Measurements from ENCODE around the gene DAB2IP.
"Not testable (repeated sequence)": the region's sequence is repeated elsewhere in the genome, so short reads cannot be mapped to it uniquely, and the experiment has no call there.

The DAB2IP gene

DNA sequence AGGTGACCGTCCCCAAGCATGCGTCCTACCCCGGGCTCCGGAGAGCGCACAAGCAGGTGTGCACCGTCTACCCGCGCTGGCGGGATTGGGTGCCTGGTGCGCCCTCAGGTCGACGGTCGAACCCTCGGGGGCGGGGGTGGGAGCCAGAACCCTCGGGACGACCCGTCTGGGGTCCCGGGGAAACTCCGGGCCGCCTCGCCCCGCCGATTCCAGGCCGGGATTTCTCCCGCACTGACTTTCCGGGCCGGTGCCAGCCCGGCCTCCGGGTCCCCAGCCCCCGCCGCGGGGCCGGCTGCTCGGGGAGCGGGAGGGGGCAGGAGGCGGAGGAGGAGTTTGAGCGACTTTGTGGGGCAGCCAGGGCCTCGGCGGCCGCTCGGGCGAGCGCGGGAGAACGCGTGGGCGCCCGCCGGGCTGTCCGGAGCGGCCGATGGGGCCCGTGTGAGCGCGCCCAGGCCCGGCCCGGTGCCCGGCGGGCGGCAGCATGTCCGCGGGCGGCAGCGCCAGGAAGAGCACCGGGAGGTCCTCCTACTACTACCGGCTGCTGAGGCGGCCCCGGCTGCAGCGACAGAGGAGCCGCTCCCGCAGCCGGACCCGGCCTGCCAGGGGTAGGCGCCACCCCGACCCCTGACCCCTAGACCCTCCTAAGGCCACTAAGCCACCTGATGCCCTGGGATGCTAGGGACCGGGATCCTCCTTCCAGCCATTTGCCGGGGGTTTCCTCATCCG, at the start of gene DAB2IP:
Gene DAB2IP (plus strand): TSS at position 340 of the 726 bp plus-strand sequence. CDS start 142 bp downstream, at position 482.
- no peak for DNase-seq (ENCODE audit: low read depth in 2 of 2, low spot score in 1 of 2)

GRCh38 chr9:121603028-121603427, 48.4 kb upstream of the DAB2IP start:
- no peak for DNase-seq (ENCODE audit: low read depth in 2 of 2, low spot score in 1 of 2)

GRCh38 chr9:121604242-121604641, 47.2 kb upstream of the DAB2IP start:
- DNase-seq (ENCODE audit: low read depth in 2 of 2, low spot score in 1 of 2): no peak

- no peak for DNase-seq (ENCODE audit: low read depth in 2 of 2, low spot score in 1 of 2)
Measured at GRCh38 chr9:121604654-121605053, 46.8 kb upstream of the DAB2IP start.

GRCh38 chr9:121607434-121608167, 43.8 kb upstream of the DAB2IP start:
- DNase-seq (ENCODE audit: low read depth in 2 of 2, low spot score in 1 of 2): no peak

DNA sequence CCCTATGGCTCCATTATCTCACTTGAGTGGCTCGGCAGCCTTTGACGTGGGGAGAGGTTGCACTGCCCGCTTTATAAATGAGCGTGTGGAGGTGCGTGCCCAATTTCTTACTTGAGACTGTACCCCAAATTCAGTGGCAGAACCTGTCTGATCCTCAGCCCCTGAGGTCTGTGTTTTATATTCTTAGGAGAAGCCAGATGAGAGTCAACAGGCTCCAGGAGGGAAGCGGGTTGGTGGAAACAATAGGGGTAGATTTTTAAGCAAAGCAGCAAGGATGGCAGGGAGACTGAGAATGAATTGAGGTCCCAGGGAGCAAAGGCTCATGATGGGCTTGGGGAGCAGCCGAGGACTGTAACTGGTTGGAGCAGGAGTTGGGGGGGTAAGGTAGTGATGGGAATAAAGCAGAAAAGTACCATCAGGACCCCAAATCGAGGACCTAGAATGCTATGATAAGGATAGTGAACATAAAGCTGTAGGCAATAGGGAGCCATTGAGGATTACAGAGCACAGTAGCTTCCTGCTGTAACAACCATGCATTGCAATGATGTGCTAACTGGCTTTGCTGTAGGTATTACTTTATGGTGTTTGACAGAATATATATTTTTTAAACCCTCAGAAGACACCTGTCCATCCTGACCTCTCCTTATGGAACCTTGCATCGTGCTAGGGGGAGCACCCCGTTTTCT, 43.1 kb upstream of the DAB2IP start:
- DNase-seq (ENCODE audit: low read depth in 2 of 2, low spot score in 1 of 2): no peak

GRCh38 chr9:121609822-121610637, 41.4 kb upstream of the DAB2IP start:
- DNase-seq (ENCODE audit: low read depth in 2 of 2, low spot score in 1 of 2): no peak

- DNase-seq (ENCODE audit: low read depth in 2 of 2, low spot score in 1 of 2): no peak
Measured at GRCh38 chr9:121610638-121610953, 40.8 kb upstream of the DAB2IP start.

- no peak for DNase-seq (ENCODE audit: low read depth in 2 of 2, low spot score in 1 of 2)
Measured at GRCh38 chr9:121612511-121612998, 38.9 kb upstream of the DAB2IP start.

DNA sequence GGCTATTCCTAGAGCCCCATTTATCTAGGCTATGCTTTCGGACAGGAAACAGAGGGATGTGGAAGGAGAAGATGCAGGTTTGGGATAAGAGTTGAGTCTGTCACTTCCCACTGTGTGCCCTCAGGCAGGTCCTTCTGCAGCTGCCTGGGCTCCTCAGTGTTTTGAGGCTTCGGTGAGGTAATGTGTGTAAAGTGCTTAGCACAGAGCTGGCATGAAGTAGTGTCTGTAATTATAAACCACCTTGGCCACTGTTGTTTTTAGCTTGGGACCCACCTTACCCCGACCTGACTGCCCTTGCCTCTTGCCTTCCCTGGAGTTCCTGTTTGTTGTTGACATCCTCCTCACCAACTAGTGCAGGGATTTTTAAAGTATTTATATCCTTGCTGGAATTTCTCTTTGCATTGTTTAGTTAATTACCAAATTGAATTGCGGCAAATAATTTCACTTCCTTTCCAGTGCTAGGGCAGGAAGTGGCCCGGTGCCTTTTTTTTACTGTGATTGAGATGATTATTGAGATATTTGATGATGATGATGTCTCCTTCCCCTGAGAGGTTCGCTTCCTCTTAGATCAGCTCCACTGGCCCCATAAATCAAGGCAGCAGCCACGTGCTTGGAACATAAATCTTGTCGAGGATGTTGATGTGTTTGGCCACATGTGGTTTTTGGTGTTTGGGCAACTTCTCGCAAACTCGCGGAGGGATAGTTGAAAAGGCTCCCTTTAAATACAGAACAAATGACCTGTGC, 38.3 kb upstream of the DAB2IP start:
- DNase-seq (ENCODE audit: low read depth in 2 of 2, low spot score in 1 of 2): no peak

DNA sequence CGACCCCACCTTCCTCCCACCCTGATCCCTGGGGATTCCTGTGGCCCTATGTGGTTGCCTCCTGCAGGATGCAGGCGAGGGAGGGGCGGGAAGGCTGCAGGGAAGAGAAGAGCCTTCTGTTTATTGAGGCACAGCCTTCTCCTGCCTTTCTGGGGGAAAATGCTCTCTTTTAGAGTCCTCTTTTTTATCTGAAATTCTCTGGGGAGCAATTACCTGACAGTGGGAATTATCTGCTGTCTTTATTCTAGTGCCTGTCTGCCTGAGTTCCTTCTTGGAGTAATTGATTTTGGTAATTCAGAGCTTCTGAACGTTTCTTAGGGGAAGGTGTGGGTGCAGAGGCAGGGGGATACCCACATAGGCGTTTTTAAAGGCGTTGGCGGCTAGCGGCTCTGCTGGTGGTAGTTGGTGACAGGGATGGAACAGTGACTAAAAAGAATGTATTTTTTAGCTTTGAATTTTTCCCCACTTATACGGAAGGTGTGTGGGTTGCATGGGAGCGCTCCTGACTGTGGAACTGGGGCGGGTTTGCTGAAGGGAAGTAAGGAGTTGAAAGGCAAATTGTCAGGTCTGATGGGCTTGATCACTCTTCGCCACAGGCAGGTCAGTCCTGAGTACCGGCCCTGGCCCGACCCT, 35.2 kb upstream of the DAB2IP start:
- no peak for DNase-seq (ENCODE audit: low read depth in 2 of 2, low spot score in 1 of 2)

DNA sequence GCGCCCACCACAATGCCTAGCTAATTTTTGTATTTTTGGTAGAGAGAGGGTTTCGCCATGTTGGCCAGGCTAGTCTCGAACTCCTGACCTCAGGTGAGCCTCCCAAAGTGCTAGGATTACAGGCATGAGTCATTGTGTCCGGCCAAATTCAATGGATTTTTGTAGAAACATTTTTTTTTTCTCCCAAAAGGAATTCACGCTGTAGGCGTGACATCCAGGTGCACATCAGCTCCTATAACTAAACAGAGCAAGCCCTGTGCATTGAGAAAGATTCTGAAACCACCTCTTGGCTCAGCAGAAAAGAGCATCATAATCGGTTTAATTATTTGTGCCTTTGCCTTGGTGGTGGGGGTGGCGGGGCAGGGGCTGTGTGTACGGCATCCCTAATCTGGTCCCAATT, 32.9 kb upstream of the DAB2IP start:
- DNase-seq (ENCODE audit: low read depth in 2 of 2, low spot score in 1 of 2): no peak

- not testable (repeated sequence) for DNase-seq (ENCODE audit: low read depth in 2 of 2, low spot score in 1 of 2)
Measured at GRCh38 chr9:121618910-121619309, 32.5 kb upstream of the DAB2IP start.

DNA sequence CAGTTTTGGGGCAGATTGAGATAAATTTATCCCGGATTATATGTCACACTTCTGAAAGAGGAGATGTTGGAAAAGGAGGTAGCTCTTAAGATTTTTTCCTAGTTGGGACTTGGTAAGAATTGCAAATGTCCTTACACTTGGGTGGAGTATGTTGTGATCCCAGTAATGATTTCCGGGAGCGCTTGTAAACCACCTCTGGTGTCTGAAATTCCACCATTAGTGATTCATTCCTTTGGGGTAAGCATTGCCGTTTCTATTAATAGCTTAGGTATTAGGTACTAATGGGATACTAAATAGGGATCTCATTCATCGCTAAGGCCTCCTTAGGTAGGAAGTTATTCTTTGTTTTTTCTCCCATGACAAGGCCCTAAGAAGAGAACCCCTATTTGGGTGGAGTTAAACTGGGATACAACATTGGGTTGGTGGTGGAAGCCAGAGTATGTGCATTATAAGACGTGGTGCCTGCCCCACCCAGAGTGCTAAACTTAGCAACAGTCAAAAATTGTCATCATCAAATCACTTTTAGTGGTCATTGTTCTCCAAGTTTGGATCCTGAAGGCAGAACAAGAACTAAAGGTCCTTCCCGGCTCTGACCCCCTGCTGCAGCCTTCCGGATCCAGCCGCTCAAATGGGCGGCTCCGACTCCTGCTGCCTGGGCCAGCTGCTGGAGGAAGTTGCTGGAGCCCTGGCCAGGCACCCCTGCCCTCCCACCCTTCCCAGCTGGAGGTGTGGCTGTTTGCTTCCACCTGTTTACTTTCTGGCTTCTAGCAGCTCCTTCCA, 31.7 kb upstream of the DAB2IP start:
- no peak for DNase-seq (ENCODE audit: low read depth in 2 of 2, low spot score in 1 of 2)

DNA sequence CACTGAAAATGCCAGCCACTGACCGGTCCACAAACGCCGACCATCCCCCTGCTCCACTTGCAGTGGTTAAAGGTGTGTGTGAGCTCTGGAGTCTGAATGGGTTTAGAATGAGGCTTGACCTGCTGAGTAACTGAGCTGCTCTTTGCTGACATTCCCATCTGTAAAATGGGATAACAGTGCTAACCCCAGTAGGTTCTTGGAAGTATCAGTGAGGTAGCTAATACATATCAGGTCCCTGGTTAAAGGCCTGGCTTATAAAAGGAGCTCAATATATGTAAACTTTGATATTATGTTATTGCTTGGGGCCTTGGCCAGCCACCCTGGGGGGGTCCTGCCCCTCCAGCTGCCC, 31.1 kb upstream of the DAB2IP start:
- no peak for DNase-seq (ENCODE audit: low read depth in 2 of 2, low spot score in 1 of 2)

DNA sequence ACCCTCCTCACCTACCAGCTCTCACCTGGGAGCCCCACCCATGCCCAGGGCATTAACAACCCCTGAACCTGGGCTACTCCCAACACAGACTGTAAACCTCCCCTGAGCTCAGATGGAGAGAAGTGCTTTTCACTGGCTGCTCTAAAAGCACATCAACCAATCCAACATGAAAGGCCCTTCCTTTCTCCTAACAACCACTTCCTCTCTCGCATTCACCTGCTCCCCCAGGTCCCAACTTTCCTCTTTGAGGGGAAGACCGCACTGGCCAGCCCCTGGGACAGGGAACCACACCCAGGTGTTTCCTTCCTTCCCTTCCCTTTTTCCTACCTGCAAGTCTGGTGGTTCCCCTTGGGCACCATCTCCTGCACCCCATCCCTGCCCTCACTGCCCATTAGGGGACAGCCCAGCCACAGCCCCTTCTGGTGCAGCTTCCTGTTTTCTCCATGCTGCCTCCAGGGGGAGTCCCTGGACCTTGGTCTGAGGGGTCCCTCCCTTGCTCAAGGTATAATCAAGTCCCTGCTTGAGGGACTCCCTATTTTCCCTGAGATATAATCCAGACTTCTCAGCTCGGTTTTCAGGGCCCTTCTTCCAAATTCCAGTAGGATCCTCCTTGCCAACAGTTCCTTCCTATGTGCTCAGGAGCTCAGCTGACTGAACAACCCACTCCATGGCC, 30.5 kb upstream of the DAB2IP start:
- DNase-seq (ENCODE audit: low read depth in 2 of 2, low spot score in 1 of 2): no peak

GRCh38 chr9:121622387-121623203, 28.8 kb upstream of the DAB2IP start:
- no peak for DNase-seq (ENCODE audit: low read depth in 2 of 2, low spot score in 1 of 2)

GRCh38 chr9:121623430-121623829, 28.0 kb upstream of the DAB2IP start:
- not testable (repeated sequence) for DNase-seq (ENCODE audit: low read depth in 2 of 2, low spot score in 1 of 2)
